Caco-2 (cell line): ENCODE data around the gene SCYGR7. TPM values are rescaled to one million over a fixed set of nuclear protein-coding genes. Genes with fewer than 3 reads are reported as not detected.

Source experiments
- Bru-seq: library from RNA; stranded (reverse); fragments of 400-500 nt; gene quantifications from one replicate; lab custom pipeline; 2021; lab: Mats Ljungman, UMichigan
- BruChase-seq, 2 experiments: library from RNA; stranded (reverse); fragments of 400-500 nt; gene quantifications; one replicate each; lab custom pipeline; 2021; lab: Mats Ljungman, UMichigan
- BruUV-seq: library from RNA; stranded (reverse); fragments of 400-500 nt; replicated peaks from 2 replicates; lab custom pipeline; 2021; lab: Mats Ljungman, UMichigan
- CTCF ChIA-PET: fragments of 300-600 bp; sonication (Branson Sonifier 250); formaldehyde crosslinking; loops from one replicate; lab custom pipeline; 2022; ENCODE audit warnings: antibody characterized with exemption; lab: Charles Lee
- POLR2A ChIA-PET: fragments of 300-600 bp; sonication (Branson Sonifier 250); formaldehyde crosslinking; loops from one replicate; lab custom pipeline; 2022; ENCODE audit warnings: antibody characterized with exemption; lab: Charles Lee
- DNase-seq, 2 experiments: peaks; one replicate each; pipeline versions ENCODE4 v3.0.0 to v3.0.0-alpha.2; 2020 to 2022
- H3K27me3 ChIP-seq: replicated peaks from 2 replicates; pipeline ENCODE4 v1.6.0; 2011; ENCODE audit warnings: low read length; ENCODE audit not compliant: control insufficient read depth, insufficient read depth
- H3K36me3 ChIP-seq: 2 replicates; pipeline ENCODE4 v1.5.1; 2011; ENCODE audit warnings: low read length; ENCODE audit not compliant: control insufficient read depth, insufficient read depth
- H3K4me1 ChIP-seq: fragments of 250-450 bp; sonication (Bioruptor Pico); 2 replicates; pipeline ENCODE4 v1.5.1; 2020; ENCODE audit warnings: mild to moderate bottlenecking
- H3K4me3 ChIP-seq: 2 replicates; pipeline ENCODE4 v1.5.1; 2011; ENCODE audit warnings: low read depth, mild to moderate bottlenecking, control low read depth, low read length
- H3K9me3 ChIP-seq: fragments of 250-450 bp; sonication (Bioruptor Pico); 2 replicates; pipeline ENCODE4 v1.5.1; 2020; ENCODE audit warnings: mild to moderate bottlenecking, moderate library complexity
- H3K27ac Mint-ChIP-seq: one replicate; pipeline ENCODE4 v1.8.0; 2022; ENCODE audit warnings: mixed read lengths; ENCODE audit not compliant: unreplicated experiment
- H3K27me3 Mint-ChIP-seq: one replicate; pipeline ENCODE4 v1.8.0; 2022; ENCODE audit warnings: mixed read lengths; ENCODE audit not compliant: insufficient read depth, unreplicated experiment
- H3K36me3 Mint-ChIP-seq: one replicate; pipeline ENCODE4 v1.8.0; 2022; ENCODE audit warnings: mild to moderate bottlenecking, mixed read lengths; ENCODE audit not compliant: insufficient read depth, unreplicated experiment
- H3K4me1 Mint-ChIP-seq: one replicate; pipeline ENCODE4 v1.8.0; 2022; ENCODE audit warnings: low read depth, mixed read lengths; ENCODE audit not compliant: unreplicated experiment
- H3K4me3 Mint-ChIP-seq: one replicate; pipeline ENCODE4 v1.8.0; 2022; ENCODE audit warnings: mild to moderate bottlenecking, moderate library complexity, mixed read lengths; ENCODE audit not compliant: unreplicated experiment
- H3K9me3 Mint-ChIP-seq: one replicate; pipeline ENCODE4 v1.8.0; 2022; ENCODE audit warnings: mixed read lengths; ENCODE audit not compliant: unreplicated experiment
- CTCF ChIP-seq, 2 experiments: fragments of 200-600 bp in 1 of 2; IDR thresholded peaks; 1 replicate in 1 of 2; 2 replicates in 1 of 2; pipeline versions ENCODE4 v1.5.1 to v1.8.0; 2011 to 2022; ENCODE audit warnings: antibody characterized with exemption in 1 of 2, control low read depth in 1 of 2, inconsistent platforms in 1 of 2, low read depth in 1 of 2, low read length in 1 of 2, mild to moderate bottlenecking in 1 of 2, moderate library complexity in 1 of 2; ENCODE audit not compliant: insufficient read depth in 1 of 2, severe bottlenecking in 1 of 2, unreplicated experiment in 1 of 2
- intact Hi-C: fragments of 100-400 bp; cut with micrococcal nuclease; formaldehyde crosslinking; loops from one replicate; pipeline ENCODE4 v1.10.0; 2022; ENCODE audit not compliant: unreplicated experiment
- long read RNA-seq: library from polyadenylated mRNA; stranded (forward); transcript quantifications from one replicate; pipeline ENCODE4 v2.0.0, GENCODE V29; 2022
- total RNA-seq: library from RNA; stranded (reverse); gene quantifications from 2 replicates; pipeline ENCODE4 v1.2.3, GENCODE V29; 2022

SCYGR7 gene
- total RNA-seq (not detected in 2 replicates), Bru-seq, nascent RNA (not detected), BruChase-seq, experiment 1, labeled RNA remaining after a 2-hour chase (not detected), BruChase-seq, experiment 2, labeled RNA remaining after a 6-hour chase (not detected)
- long read RNA-seq = 0 reads

- no peaks in the 10 kb centered on the region for H3K4me1 Mint-ChIP-seq
- Histone ChIP-seq H3K4me3 (no peak within 1 kb of the TSS), H3K27me3 (no peaks in the 10 kb centered on the region), H3K4me1 (peaks cover 8% of the 10 kb centered on the region), H3K36me3 (no peaks in the 10 kb centered on the region), H3K9me3 (no peaks in the 10 kb centered on the region)
- H3K27ac Mint-ChIP-seq = no peak within 1 kb of the TSS
- no TSS peak for BruUV-seq
- ChIA-PET CTCF (no interaction called here), POLR2A (no interaction called here)
- intact Hi-C loops = no loop called here
- H3K27me3 Mint-ChIP-seq = no peaks in the 10 kb centered on the region
- no peaks in the 10 kb centered on the region for H3K9me3 Mint-ChIP-seq
- H3K36me3 Mint-ChIP-seq = no peaks in the 10 kb centered on the region
- TF ChIP-seq CTCF (IDR thresholded peaks at IDR 0.05; ENCODE audit: insufficient read depth in 1 of 2, low read depth in 1 of 2, low read length in 1 of 2, severe bottlenecking in 1 of 2, unreplicated experiment in 1 of 2) = no peak
- DNase-seq = no peak
- no peak within 1 kb of the TSS for H3K4me3 Mint-ChIP-seq
Observed at GRCh38 chr2:227728035-227728434, at the start of gene SCYGR7. Gene SCYGR7, plus strand, starts transcription at chr2:227728335. Its CDS starts 0 bp downstream, at chr2:227728335.

GRCh38 chr2:227684258-227684657 lies 43.9 kb upstream of the SCYGR7 start:
- Histone ChIP-seq H3K4me1 (no peaks in the 10 kb centered on the region), H3K4me3 (no peak overlapping the region), H3K36me3 (no peaks in the 10 kb centered on the region), H3K27me3 (no peaks in the 10 kb centered on the region), H3K9me3 (no peaks in the 10 kb centered on the region)
- H3K27ac Mint-ChIP-seq = no peak overlapping the region
- ChIA-PET POLR2A (no interaction called here), CTCF (no interaction called here)
- no peak overlapping the region for H3K4me3 Mint-ChIP-seq
- DNase-seq = no peak
- intact Hi-C loops = no loop called here
- H3K36me3 Mint-ChIP-seq = peaks cover 50% of the 10 kb centered on the region
- H3K4me1 Mint-ChIP-seq = peaks cover 6% of the 10 kb centered on the region
- H3K9me3 Mint-ChIP-seq = no peaks in the 10 kb centered on the region
- BruUV-seq = no TSS peak
- H3K27me3 Mint-ChIP-seq = no peaks in the 10 kb centered on the region
- TF ChIP-seq CTCF (IDR thresholded peaks at IDR 0.05; ENCODE audit: insufficient read depth in 1 of 2, low read depth in 1 of 2, low read length in 1 of 2, severe bottlenecking in 1 of 2, unreplicated experiment in 1 of 2) = no peak

- CTCF ChIA-PET = no interaction called here
- no peaks in the 10 kb centered on the region for H3K36me3 ChIP-seq
- no peaks in the 10 kb centered on the region for H3K4me1 ChIP-seq
- TF ChIP-seq CTCF (IDR thresholded peaks at IDR 0.05; ENCODE audit: insufficient read depth in 1 of 2, low read depth in 1 of 2, low read length in 1 of 2, severe bottlenecking in 1 of 2, unreplicated experiment in 1 of 2) = no peak
- no peaks in the 10 kb centered on the region for H3K27me3 ChIP-seq
- peaks cover 18% of the 10 kb centered on the region for H3K4me1 Mint-ChIP-seq
- no peak for DNase-seq
- H3K36me3 Mint-ChIP-seq = peaks cover 80% of the 10 kb centered on the region
- no TSS peak for BruUV-seq
- intact Hi-C loops = no loop called here
- no peak overlapping the region for H3K4me3 ChIP-seq
- no peaks in the 10 kb centered on the region for H3K9me3 Mint-ChIP-seq
- H3K4me3 Mint-ChIP-seq = no peak overlapping the region
- no peak overlapping the region for H3K27ac Mint-ChIP-seq
- H3K9me3 ChIP-seq = no peaks in the 10 kb centered on the region
- H3K27me3 Mint-ChIP-seq = no peaks in the 10 kb centered on the region
- POLR2A ChIA-PET = no interaction called here
Observed at GRCh38 chr2:227687189-227687588, 40.9 kb upstream of the SCYGR7 start.
